Hepatic stellate cell (primary cell): ENCODE results near the gene FOXB2.

Experiments
- DNase-seq: peaks from one replicate; pipeline ENCODE4 v3.0.0; 2011; ENCODE audit warnings: low spot score

Gene FOXB2

DNA sequence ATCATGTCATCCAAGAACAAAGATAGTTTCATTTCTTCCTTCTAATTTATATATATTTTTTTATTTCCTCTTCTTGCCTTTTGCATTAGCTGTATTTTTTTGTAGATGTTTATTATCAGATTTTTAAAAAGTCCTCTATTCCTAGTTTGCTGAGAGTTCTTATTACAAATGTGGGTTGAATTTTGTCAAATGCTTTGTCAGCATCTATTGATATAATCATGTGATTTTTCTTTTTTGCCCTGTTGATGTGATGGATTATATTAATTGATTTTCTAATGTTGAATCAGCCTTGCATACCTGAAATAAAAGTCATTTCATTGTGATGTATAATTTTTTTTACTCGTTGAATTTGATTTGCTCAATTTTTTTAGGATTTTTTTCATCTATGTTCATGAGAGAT lies 46.9 kb downstream of the FOXB2 start:
- DNase-seq = no peak
